Measurements from ENCODE around the gene IGLL1.
A peak's percentile ranks its signal among the peaks of the same experiment; 100 is the strongest.

The IGLL1 gene

GRCh38 chr22:23533328-23533762 lies 46.7 kb downstream of the IGLL1 start:
- Mint-ChIP-seq H3K4me1 (peaks cover 12% of the 10 kb centered on the region), H3K27ac (peak overlapping the region; percentile 39), H3K9me3 (no peaks in the 10 kb centered on the region), H3K4me3 (no peak overlapping the region), H3K36me3 (no peaks in the 10 kb centered on the region)
- ATAC-seq, result peak; percentile 40
- DNase-seq (ENCODE audit: low spot score in 2 of 2), result no peak

GRCh38 chr22:23532731-23533130 lies 47.4 kb downstream of the IGLL1 start:
- ATAC-seq, result no peak
- H3K27ac Mint-ChIP-seq, result peak overlapping the region; percentile 39

GRCh38 chr22:23531966-23532705 lies 48.0 kb downstream of the IGLL1 start:
- Mint-ChIP-seq H3K9me3 (no peaks in the 10 kb centered on the region), H3K27ac (no peak overlapping the region), H3K36me3 (no peaks in the 10 kb centered on the region), H3K4me1 (peaks cover 12% of the 10 kb centered on the region), H3K4me3 (no peak overlapping the region)
- DNase-seq (ENCODE audit: low spot score in 2 of 2) (no peak), ATAC-seq (no peak)

More at GRCh38 chr22:23532731-23533130, 47.4 kb downstream of the IGLL1 start:
- Mint-ChIP-seq H3K4me1 (peaks cover 12% of the 10 kb centered on the region), H3K9me3 (no peaks in the 10 kb centered on the region), H3K4me3 (no peak overlapping the region), H3K36me3 (no peaks in the 10 kb centered on the region)
- DNase-seq (ENCODE audit: low spot score in 2 of 2), result no peak

- H3K4me3 Mint-ChIP-seq, result no peak overlapping the region
- H3K4me1 Mint-ChIP-seq, result peaks cover 12% of the 10 kb centered on the region
- DNase-seq (ENCODE audit: low spot score in 2 of 2), result no peak
- H3K9me3 Mint-ChIP-seq, result no peaks in the 10 kb centered on the region
- no peak for ATAC-seq
- no peaks in the 10 kb centered on the region for H3K36me3 Mint-ChIP-seq
- H3K27ac Mint-ChIP-seq, result no peak overlapping the region
These were observed 48.7 kb downstream of the IGLL1 start for GRCh38 chr22:23531283-23531956.

- no peak for ATAC-seq
These were observed 49.3 kb downstream of the IGLL1 start for GRCh38 chr22:23530766-23531282.

GRCh38 chr22:23530106-23530505 lies 50.0 kb downstream of the IGLL1 start:
- no peak overlapping the region for H3K4me3 Mint-ChIP-seq
- ATAC-seq, result no peak
- no peak overlapping the region for H3K27ac Mint-ChIP-seq
- no peak for DNase-seq (ENCODE audit: low spot score in 2 of 2)
- H3K36me3 Mint-ChIP-seq, result no peaks in the 10 kb centered on the region
- peaks cover 12% of the 10 kb centered on the region for H3K4me1 Mint-ChIP-seq
- H3K9me3 Mint-ChIP-seq, result no peaks in the 10 kb centered on the region

More at GRCh38 chr22:23530766-23531282, 49.3 kb downstream of the IGLL1 start:
- Mint-ChIP-seq H3K4me1 (peaks cover 12% of the 10 kb centered on the region), H3K4me3 (no peak overlapping the region), H3K36me3 (no peaks in the 10 kb centered on the region), H3K27ac (no peak overlapping the region), H3K9me3 (no peaks in the 10 kb centered on the region)
- no peak for DNase-seq (ENCODE audit: low spot score in 2 of 2)

GRCh38 chr22:23529166-23530103 lies 50.7 kb downstream of the IGLL1 start:
- ATAC-seq, result no peak
- no peak for DNase-seq (ENCODE audit: low spot score in 2 of 2)
- H3K4me3 Mint-ChIP-seq, result no peak overlapping the region
- no peaks in the 10 kb centered on the region for H3K9me3 Mint-ChIP-seq
- H3K4me1 Mint-ChIP-seq, result peaks cover 12% of the 10 kb centered on the region
- no peaks in the 10 kb centered on the region for H3K36me3 Mint-ChIP-seq
- no peak overlapping the region for H3K27ac Mint-ChIP-seq

GRCh38 chr22:23527971-23528740 lies 51.9 kb downstream of the IGLL1 start:
- no peaks in the 10 kb centered on the region for H3K9me3 Mint-ChIP-seq
- H3K4me1 Mint-ChIP-seq, result peaks cover 7% of the 10 kb centered on the region
- H3K27ac Mint-ChIP-seq, result no peak overlapping the region
- H3K36me3 Mint-ChIP-seq, result no peaks in the 10 kb centered on the region
- DNase-seq (ENCODE audit: low spot score in 2 of 2) (no peak), ATAC-seq (no peak)
- no peak overlapping the region for H3K4me3 Mint-ChIP-seq

GRCh38 chr22:23526596-23527316 lies 53.3 kb downstream of the IGLL1 start:
- Mint-ChIP-seq H3K4me1 (peaks cover 3% of the 10 kb centered on the region), H3K27ac (no peak overlapping the region), H3K36me3 (no peaks in the 10 kb centered on the region), H3K9me3 (no peaks in the 10 kb centered on the region), H3K4me3 (no peak overlapping the region)
- DNase-seq (ENCODE audit: low spot score in 2 of 2) (no peak), ATAC-seq (no peak)

GRCh38 chr22:23525510-23525909 lies 54.6 kb downstream of the IGLL1 start:
- H3K36me3 Mint-ChIP-seq, result no peaks in the 10 kb centered on the region
- H3K4me1 Mint-ChIP-seq, result no peaks in the 10 kb centered on the region
- no peaks in the 10 kb centered on the region for H3K9me3 Mint-ChIP-seq
- no peak overlapping the region for H3K4me3 Mint-ChIP-seq
- DNase-seq (ENCODE audit: low spot score in 2 of 2) (no peak), ATAC-seq (no peak)
- no peak overlapping the region for H3K27ac Mint-ChIP-seq

GRCh38 chr22:23524226-23524625 lies 55.9 kb downstream of the IGLL1 start:
- Mint-ChIP-seq H3K27ac (no peak overlapping the region), H3K36me3 (no peaks in the 10 kb centered on the region), H3K9me3 (no peaks in the 10 kb centered on the region), H3K4me1 (no peaks in the 10 kb centered on the region), H3K4me3 (no peak overlapping the region)
- DNase-seq (ENCODE audit: low spot score in 2 of 2) (no peak), ATAC-seq (no peak)

GRCh38 chr22:23523713-23524112 lies 56.4 kb downstream of the IGLL1 start:
- Mint-ChIP-seq H3K9me3 (no peaks in the 10 kb centered on the region), H3K4me3 (no peak overlapping the region), H3K36me3 (no peaks in the 10 kb centered on the region), H3K27ac (no peak overlapping the region), H3K4me1 (no peaks in the 10 kb centered on the region)
- DNase-seq (ENCODE audit: low spot score in 2 of 2) (no peak), ATAC-seq (no peak)
